ENCODE results near the gene CDH26. TPM values are rescaled to one million over a fixed set of nuclear protein-coding genes. Genes with fewer than 3 reads are reported as not detected.

The CDH26 gene
- total RNA-seq, 4 donors from 2014 or later: 2.5 to 10.3 (median 4.0) TPM

DNA sequence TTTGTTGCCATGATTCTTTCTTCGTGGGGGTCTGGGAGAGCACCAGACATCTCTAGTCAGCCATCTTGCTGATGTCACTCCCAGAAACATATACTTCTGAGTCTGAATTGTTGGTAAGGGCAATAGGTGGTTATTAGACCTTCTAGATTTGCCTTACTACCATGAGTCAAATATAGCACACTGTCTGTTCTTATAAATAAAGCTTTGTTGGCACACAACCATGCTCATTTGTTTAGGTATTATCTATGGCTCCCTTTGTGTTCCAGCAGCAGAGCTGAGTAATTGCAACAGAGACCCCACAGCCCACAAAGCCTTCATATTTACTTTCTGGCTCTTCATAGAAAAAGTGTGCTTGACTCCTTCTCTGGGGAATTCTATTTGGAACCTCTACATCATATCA lies 62.9 kb downstream of the CDH26 start:
- no peaks in the 10 kb centered on the region for H3K36me3 ChIP-seq
- DNase-seq: no peak
- H3K27ac ChIP-seq: no peak overlapping the region
- H3K9me3 ChIP-seq: peaks cover 0 to 4% (median 0%) of the 10 kb centered on the region in 3 donors
- intact Hi-C loops (cut with DNase I): no loop called here
- H3K4me3 ChIP-seq: no peak overlapping the region
- WGBS, 2 donors: 57 to 60% methylated on average over 1 of the region's 1 CpG
- H3K4me1 ChIP-seq: no peaks in the 10 kb centered on the region
- no peak for TF ChIP-seq POLR2A (IDR thresholded peaks at IDR 0.05)
- TF ChIP-seq, protein P1, sequence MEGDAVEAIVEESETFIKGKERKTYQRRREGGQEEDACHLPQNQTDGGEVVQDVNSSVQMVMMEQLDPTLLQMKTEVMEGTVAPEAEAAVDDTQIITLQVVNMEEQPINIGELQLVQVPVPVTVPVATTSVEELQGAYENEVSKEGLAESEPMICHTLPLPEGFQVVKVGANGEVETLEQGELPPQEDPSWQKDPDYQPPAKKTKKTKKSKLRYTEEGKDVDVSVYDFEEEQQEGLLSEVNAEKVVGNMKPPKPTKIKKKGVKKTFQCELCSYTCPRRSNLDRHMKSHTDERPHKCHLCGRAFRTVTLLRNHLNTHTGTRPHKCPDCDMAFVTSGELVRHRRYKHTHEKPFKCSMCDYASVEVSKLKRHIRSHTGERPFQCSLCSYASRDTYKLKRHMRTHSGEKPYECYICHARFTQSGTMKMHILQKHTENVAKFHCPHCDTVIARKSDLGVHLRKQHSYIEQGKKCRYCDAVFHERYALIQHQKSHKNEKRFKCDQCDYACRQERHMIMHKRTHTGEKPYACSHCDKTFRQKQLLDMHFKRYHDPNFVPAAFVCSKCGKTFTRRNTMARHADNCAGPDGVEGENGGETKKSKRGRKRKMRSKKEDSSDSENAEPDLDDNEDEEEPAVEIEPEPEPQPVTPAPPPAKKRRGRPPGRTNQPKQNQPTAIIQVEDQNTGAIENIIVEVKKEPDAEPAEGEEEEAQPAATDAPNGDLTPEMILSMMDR (IDR thresholded peaks at IDR 0.05): no peak
- no peaks in the 10 kb centered on the region for H3K27me3 ChIP-seq

DNA sequence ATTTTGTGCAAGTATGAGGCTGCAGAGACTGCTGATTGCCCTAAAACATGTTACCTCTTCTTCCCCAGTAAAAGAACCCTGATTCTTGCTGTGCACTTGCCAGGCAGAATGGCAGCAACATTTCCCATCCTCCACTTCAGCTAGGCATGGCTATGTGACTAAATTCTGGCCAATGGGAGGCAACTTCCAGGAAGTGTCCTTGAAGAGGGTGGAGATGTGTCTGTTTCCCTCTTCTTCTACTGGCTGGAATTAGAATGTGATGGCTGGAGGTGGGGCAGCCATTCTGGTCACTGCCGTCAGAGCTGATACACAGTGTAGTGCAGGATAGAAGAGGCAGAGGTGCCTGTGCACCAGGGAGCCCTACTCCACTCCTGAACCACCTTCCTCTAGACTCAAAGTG lies 64.6 kb downstream of the CDH26 start:
- WGBS, 2 donors: 40 to 90% methylated on average over 1 of the region's 1 CpG
- TF ChIP-seq, protein P1 (IDR thresholded peaks at IDR 0.05): no peak
- no peak for TF ChIP-seq POLR2A (IDR thresholded peaks at IDR 0.05)
- Histone ChIP-seq H3K4me1 (no peaks in the 10 kb centered on the region), H3K27me3 (no peaks in the 10 kb centered on the region), H3K36me3 (no peaks in the 10 kb centered on the region), H3K27ac (no peak overlapping the region), H3K4me3 (no peak overlapping the region), H3K9me3 (peaks cover 0 to 4% (median 0%) of the 10 kb centered on the region in 3 donors)
- no peak for DNase-seq
- intact Hi-C loops (cut with DNase I): no loop called here

DNA sequence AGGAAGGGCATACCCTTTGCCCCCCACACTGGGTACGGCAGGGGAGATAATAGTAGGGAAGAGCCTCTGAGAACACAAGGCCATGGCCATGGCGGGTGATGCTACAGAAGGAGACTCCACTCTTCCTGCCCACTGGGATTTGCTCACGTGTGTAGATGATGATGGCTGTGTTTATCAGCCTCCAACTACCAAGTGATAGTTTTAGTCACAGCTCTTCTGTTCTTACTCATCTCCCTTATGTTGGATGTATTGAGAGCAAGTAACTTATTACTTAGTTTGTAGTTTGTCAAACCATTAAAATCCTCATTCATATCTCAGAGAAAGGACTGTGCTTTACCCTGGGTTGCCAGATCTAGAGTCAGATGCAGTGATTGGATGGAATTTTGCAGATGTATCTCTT lies 66.0 kb downstream of the CDH26 start:
- WGBS, 2 donors: 51 to 71% methylated on average over 3 of the region's 3 CpGs
- Histone ChIP-seq H3K4me3 (no peak overlapping the region), H3K27me3 (no peaks in the 10 kb centered on the region), H3K4me1 (no peaks in the 10 kb centered on the region), H3K36me3 (no peaks in the 10 kb centered on the region), H3K27ac (no peak overlapping the region), H3K9me3 (no peaks in the 10 kb centered on the region)
- intact Hi-C loops (cut with DNase I): no loop called here
- TF ChIP-seq, protein P1 (IDR thresholded peaks at IDR 0.05): no peak
- TF ChIP-seq POLR2A (IDR thresholded peaks at IDR 0.05): no peak
- no peak for DNase-seq

DNA sequence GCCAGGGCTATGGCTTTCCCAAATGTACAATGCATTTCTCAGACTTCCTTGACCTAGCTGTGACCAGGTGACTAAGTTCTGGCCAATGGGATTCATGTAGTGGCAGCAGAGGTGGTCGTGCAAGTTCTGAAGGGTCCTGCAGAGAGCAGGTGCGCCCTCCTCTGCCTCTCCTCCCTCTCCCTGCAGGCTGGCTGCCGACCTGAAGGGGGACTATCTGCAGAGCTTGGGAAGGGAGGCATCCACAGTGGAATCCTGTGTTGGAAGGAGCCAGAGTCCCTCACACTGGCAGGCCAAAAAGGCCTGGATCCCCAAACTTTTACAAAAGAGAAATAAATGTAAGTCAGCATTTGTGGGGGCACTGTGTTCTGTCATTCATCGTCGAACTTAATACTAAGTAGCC lies 66.6 kb downstream of the CDH26 start:
- intact Hi-C loops (cut with DNase I): no loop called here
- H3K4me3 ChIP-seq: no peak overlapping the region
- no peak for TF ChIP-seq POLR2A (IDR thresholded peaks at IDR 0.05)
- TF ChIP-seq, protein P1 (IDR thresholded peaks at IDR 0.05): no peak

DNA sequence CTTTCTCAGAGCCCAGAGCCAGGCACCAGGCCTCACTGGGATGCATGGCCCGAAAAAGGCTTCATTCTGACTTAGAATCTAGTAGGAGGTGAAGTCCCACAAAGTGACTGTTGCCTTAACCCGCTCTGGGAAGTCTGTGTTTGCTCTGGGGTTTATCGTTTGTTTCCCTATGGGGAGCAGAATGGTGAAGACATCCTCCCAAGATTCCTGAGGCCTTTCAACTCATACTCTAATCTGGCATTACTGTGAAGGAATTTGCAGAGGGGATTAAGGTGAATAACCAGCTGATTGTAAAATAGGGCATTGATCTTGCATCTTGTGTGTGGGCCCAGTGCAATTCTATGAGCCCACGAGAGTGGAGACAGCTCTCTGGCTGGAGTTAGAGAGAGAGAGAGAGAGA lies 67.8 kb downstream of the CDH26 start:
- Histone ChIP-seq H3K27me3 (no peaks in the 10 kb centered on the region), H3K27ac (no peak overlapping the region), H3K36me3 (no peaks in the 10 kb centered on the region), H3K4me3 (no peak overlapping the region), H3K9me3 (no peaks in the 10 kb centered on the region), H3K4me1 (no peaks in the 10 kb centered on the region)
- intact Hi-C loops (cut with DNase I): no loop called here
- no peak for TF ChIP-seq POLR2A (IDR thresholded peaks at IDR 0.05)
- TF ChIP-seq, protein P1 (IDR thresholded peaks at IDR 0.05): no peak
- DNase-seq: no peak
- 61 to 75% methylated on average over 4 of the region's 4 CpGs for WGBS, 2 donors

More for the DNA sequence above, 66.6 kb downstream of the CDH26 start:
- Histone ChIP-seq H3K27ac (no peak overlapping the region), H3K9me3 (no peaks in the 10 kb centered on the region), H3K27me3 (no peaks in the 10 kb centered on the region), H3K36me3 (no peaks in the 10 kb centered on the region), H3K4me1 (no peaks in the 10 kb centered on the region)
- WGBS, 2 donors: 54 to 94% methylated on average over 2 to 3 of the region's 5 CpGs
- DNase-seq: no peak

All from esophagus squamous epithelium (tissue), 5 donors.